DMS 273 treated with DMSO at 0.1 percent for 48 hours (cell line): ENCODE measurements around the gene TNFAIP2.
"Not testable (repeated sequence)": the region's sequence is repeated elsewhere in the genome, so short reads cannot be mapped to it uniquely, and the experiment has no call there.

Source experiments
- DNase-seq: peaks from one replicate; lab custom pipeline; 2025; lab: John Stamatoyannopoulos, UW

The TNFAIP2 gene

GRCh38 chr14:103155826-103156394 lies 32.6 kb downstream of the TNFAIP2 start:
- DNase-seq = no peak

- DNase-seq = no peak
Observed at GRCh38 chr14:103156651-103157378, 33.6 kb downstream of the TNFAIP2 start.

GRCh38 chr14:103157969-103158368 lies 34.7 kb downstream of the TNFAIP2 start:
- no peak for DNase-seq

GRCh38 chr14:103158688-103159087 lies 35.4 kb downstream of the TNFAIP2 start:
- no peak for DNase-seq

- DNase-seq = no peak
Observed at GRCh38 chr14:103160321-103161053, 37.2 kb downstream of the TNFAIP2 start.

- no peak for DNase-seq
Observed at GRCh38 chr14:103161054-103161397, 37.8 kb downstream of the TNFAIP2 start.

GRCh38 chr14:103163199-103163598 lies 39.9 kb downstream of the TNFAIP2 start:
- DNase-seq = no peak

- no peak for DNase-seq
Observed at GRCh38 chr14:103164006-103164405, 40.7 kb downstream of the TNFAIP2 start.

GRCh38 chr14:103164779-103165178 lies 41.5 kb downstream of the TNFAIP2 start:
- no peak for DNase-seq

GRCh38 chr14:103165323-103165722 lies 42.1 kb downstream of the TNFAIP2 start:
- DNase-seq = no peak

GRCh38 chr14:103169954-103170353 lies 46.7 kb downstream of the TNFAIP2 start:
- no peak for DNase-seq

- not testable (repeated sequence) for DNase-seq
Observed at GRCh38 chr14:103171206-103171605, 47.9 kb downstream of the TNFAIP2 start.

- DNase-seq = no peak
Observed at GRCh38 chr14:103172921-103173320, 49.7 kb downstream of the TNFAIP2 start.

GRCh38 chr14:103173887-103174286 lies 50.6 kb downstream of the TNFAIP2 start:
- DNase-seq = not testable (repeated sequence)

GRCh38 chr14:103176176-103176575 lies 52.9 kb downstream of the TNFAIP2 start:
- not testable (repeated sequence) for DNase-seq

- no peak for DNase-seq
Observed at GRCh38 chr14:103177376-103177775, 54.1 kb downstream of the TNFAIP2 start.

- no peak for DNase-seq
Observed at GRCh38 chr14:103178521-103178920, 55.3 kb downstream of the TNFAIP2 start.

GRCh38 chr14:103179094-103179493 lies 55.8 kb downstream of the TNFAIP2 start:
- no peak for DNase-seq

- DNase-seq = no peak
Observed at GRCh38 chr14:103180331-103180730, 57.1 kb downstream of the TNFAIP2 start.

- no peak for DNase-seq
Observed at GRCh38 chr14:103184046-103184445, 60.8 kb downstream of the TNFAIP2 start.

GRCh38 chr14:103185051-103186029 lies 62.1 kb downstream of the TNFAIP2 start:
- DNase-seq = peak; percentile 20

GRCh38 chr14:103186241-103186822 lies 63.1 kb downstream of the TNFAIP2 start:
- DNase-seq = no peak
